Upper lobe of right lung (tissue), 1 donor: Measurements from ENCODE around the gene LAMB3. TPM values are rescaled to one million over a fixed set of nuclear protein-coding genes. Genes with fewer than 3 reads are reported as not detected.
A peak's percentile ranks its signal among the peaks of the same experiment; 100 is the strongest.

ENCODE experiments used
- ATAC-seq: fragments of 200-7000 bp; cut with Tn5 transposase; one replicate; pipeline ENCODE4 v1.9.1; 2020; ENCODE audit warnings: mild to moderate bottlenecking, moderate library complexity
- DNase-seq: peaks from one replicate; pipeline ENCODE4 v3.0.0-alpha.2; 2020
- H3K27ac ChIP-seq: fragments of 200-600 bp; one replicate; pipeline ENCODE4 v1.8.0; 2022
- H3K27me3 ChIP-seq: fragments of 200-600 bp; one replicate; pipeline ENCODE4 v1.8.0; 2022; ENCODE audit warnings: mild to moderate bottlenecking
- H3K36me3 ChIP-seq: fragments of 200-600 bp; one replicate; pipeline ENCODE4 v1.8.0; 2022
- H3K4me1 ChIP-seq: fragments of 200-600 bp; one replicate; pipeline ENCODE4 v1.8.0; 2022
- H3K4me3 ChIP-seq: fragments of 200-600 bp; one replicate; pipeline ENCODE4 v1.8.0; 2022; ENCODE audit warnings: mild to moderate bottlenecking
- H3K9me3 ChIP-seq: fragments of 200-600 bp; one replicate; pipeline ENCODE4 v1.8.0; 2022
- intact Hi-C: fragments of 100-400 bp; cut with DNase I; formaldehyde crosslinking; loops from one replicate; pipeline ENCODE4 v1.11.0; 2022
- total RNA-seq: library from RNA; stranded (reverse); fragmentation: NEBNext Ultra II Directional; extraction: Animal tissue kit (Norgen Biotek cat#: 25700); gene quantifications from one replicate; pipeline ENCODE4 v1.2.1, GENCODE V29; 2021
- TF ChIP-seq, protein P1 (sequence below): fragments of 200-600 bp; IDR thresholded peaks from one replicate; pipeline ENCODE4 v1.8.0; 2022; ENCODE audit warnings: antibody characterized with exemption
- donor health status: DM: no; HTN: yes; CAD: no; lungs with severe emphysema.

The LAMB3 gene
- total RNA-seq, 1 donor from 2014 or later = 83.3 TPM

DNA sequence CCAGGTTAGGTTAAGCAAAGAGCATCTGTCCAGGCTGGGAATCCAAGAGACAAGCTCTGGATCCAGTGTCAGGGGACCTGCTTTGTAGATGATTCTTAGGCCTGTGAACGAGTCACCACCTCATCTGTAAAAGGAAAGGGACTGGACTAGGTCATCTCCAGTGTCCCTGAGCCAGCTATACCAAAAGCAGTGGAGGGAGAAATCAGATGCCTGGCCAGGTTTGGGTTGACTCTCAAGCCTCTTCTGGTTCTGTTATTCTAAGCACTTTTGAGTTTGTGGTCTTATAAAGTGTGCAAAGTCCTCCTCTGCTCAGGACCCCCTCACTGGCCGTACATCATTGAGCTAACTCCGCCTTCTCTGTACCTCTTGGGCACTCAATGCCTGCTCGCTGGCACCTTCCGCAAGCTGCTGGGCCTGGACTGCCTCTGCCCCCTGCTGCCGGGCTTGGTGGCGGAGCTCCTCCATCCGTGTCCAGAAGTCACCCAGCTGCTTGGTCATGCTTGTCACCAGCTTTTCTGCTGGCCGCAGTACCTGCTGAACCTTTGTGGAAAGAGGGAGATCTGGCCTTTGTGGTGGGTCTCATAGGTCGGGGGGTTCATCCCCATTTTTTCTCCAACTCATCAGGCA, 35.1 kb downstream of the LAMB3 start:
- peaks cover 3% of the 10 kb centered on the region for H3K4me1 ChIP-seq
- H3K36me3 ChIP-seq = no peaks in the 10 kb centered on the region
- ATAC-seq (no peak), DNase-seq (peak; percentile 40)
- no peaks in the 10 kb centered on the region for H3K9me3 ChIP-seq
- H3K4me3 ChIP-seq = no peak overlapping the region
- intact Hi-C loops = no loop called here
- no peak overlapping the region for H3K27ac ChIP-seq
- TF ChIP-seq, protein P1, sequence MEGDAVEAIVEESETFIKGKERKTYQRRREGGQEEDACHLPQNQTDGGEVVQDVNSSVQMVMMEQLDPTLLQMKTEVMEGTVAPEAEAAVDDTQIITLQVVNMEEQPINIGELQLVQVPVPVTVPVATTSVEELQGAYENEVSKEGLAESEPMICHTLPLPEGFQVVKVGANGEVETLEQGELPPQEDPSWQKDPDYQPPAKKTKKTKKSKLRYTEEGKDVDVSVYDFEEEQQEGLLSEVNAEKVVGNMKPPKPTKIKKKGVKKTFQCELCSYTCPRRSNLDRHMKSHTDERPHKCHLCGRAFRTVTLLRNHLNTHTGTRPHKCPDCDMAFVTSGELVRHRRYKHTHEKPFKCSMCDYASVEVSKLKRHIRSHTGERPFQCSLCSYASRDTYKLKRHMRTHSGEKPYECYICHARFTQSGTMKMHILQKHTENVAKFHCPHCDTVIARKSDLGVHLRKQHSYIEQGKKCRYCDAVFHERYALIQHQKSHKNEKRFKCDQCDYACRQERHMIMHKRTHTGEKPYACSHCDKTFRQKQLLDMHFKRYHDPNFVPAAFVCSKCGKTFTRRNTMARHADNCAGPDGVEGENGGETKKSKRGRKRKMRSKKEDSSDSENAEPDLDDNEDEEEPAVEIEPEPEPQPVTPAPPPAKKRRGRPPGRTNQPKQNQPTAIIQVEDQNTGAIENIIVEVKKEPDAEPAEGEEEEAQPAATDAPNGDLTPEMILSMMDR = no peak
- H3K27me3 ChIP-seq = no peaks in the 10 kb centered on the region

DNA sequence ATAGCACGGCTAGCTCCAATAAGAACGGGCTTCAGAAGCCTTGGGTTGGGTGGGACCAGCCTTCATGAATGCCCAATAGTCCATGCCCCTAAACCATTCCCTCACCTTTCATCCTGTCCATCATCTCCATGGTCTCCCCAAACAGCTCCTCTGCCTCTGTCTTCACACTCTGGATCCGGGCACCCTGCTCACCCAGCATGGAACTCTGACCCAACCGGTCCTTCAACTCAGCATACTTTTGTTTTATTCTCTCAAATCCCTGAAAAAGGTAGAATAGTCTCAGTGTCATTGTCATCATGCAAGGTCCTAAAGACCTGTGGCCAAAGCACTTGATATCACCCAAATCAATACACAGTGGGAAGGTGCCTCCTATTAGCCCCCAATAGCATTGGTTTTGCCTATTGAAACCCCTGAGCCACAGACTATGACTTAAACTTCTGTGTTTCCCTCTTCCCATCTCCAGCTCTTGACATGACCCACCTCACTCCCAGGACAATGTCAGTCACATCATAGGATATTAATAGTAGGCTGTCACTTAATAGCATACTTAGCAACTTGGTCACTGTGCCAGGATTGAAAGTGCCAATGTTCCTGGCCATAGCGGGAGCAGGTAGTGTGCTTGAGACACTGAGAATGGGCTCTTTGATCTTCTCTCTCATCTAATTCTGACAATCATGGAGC, 35.7 kb downstream of the LAMB3 start:
- H3K27me3 ChIP-seq = no peaks in the 10 kb centered on the region
- peaks cover 3% of the 10 kb centered on the region for H3K4me1 ChIP-seq
- no peak overlapping the region for H3K4me3 ChIP-seq
- DNase-seq (peak; percentile 1), ATAC-seq (no peak)
- TF ChIP-seq, protein P1 = no peak
- intact Hi-C loops = no loop called here
- no peak overlapping the region for H3K27ac ChIP-seq
- H3K9me3 ChIP-seq = no peaks in the 10 kb centered on the region
- no peaks in the 10 kb centered on the region for H3K36me3 ChIP-seq

DNA sequence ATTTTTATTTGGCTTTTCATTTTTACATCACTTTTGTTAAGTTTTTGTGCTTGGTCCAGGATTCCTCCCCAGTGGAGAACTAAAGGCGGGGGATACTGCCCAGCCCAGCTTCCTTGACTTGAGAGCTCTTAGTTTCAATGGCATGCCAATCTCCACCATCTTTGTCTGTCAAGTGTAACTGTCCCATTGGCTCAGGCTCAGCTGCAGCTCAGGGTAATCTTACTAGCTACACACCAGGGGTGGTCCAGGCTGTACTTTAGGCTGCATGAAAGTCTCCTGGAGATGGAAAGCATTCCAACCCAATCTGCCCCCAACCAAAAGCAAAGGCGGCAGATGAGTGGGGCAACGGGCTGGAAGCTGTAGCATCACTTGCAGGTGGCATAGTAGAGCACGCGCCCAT, 37.3 kb downstream of the LAMB3 start:
- H3K36me3 ChIP-seq = no peaks in the 10 kb centered on the region
- no peaks in the 10 kb centered on the region for H3K27me3 ChIP-seq
- H3K4me1 ChIP-seq = no peaks in the 10 kb centered on the region
- H3K9me3 ChIP-seq = no peaks in the 10 kb centered on the region
- ATAC-seq (no peak), DNase-seq (no peak)
- no peak overlapping the region for H3K4me3 ChIP-seq
- intact Hi-C loops = no loop called here
- H3K27ac ChIP-seq = no peak overlapping the region
- TF ChIP-seq, protein P1 = no peak

DNA sequence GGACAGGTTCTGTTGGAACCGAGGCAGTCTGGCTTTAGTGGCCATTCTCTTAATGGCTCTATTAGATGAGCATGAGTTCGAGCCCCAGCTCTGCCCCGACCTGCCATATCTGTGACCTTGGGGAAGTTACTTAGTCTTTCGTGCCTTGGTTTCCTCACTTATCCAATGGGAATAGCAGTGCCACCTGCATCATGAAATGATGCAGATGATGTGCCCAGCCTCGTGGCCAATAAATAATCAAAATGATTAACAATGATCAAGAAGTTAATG, 38.1 kb downstream of the LAMB3 start:
- intact Hi-C loops = no loop called here
- Histone ChIP-seq H3K4me3 (no peak overlapping the region), H3K9me3 (no peaks in the 10 kb centered on the region), H3K36me3 (no peaks in the 10 kb centered on the region), H3K27me3 (no peaks in the 10 kb centered on the region), H3K27ac (no peak overlapping the region), H3K4me1 (no peaks in the 10 kb centered on the region)
- ATAC-seq (no peak), DNase-seq (peak; percentile 21)
- TF ChIP-seq, protein P1 = no peak

DNA sequence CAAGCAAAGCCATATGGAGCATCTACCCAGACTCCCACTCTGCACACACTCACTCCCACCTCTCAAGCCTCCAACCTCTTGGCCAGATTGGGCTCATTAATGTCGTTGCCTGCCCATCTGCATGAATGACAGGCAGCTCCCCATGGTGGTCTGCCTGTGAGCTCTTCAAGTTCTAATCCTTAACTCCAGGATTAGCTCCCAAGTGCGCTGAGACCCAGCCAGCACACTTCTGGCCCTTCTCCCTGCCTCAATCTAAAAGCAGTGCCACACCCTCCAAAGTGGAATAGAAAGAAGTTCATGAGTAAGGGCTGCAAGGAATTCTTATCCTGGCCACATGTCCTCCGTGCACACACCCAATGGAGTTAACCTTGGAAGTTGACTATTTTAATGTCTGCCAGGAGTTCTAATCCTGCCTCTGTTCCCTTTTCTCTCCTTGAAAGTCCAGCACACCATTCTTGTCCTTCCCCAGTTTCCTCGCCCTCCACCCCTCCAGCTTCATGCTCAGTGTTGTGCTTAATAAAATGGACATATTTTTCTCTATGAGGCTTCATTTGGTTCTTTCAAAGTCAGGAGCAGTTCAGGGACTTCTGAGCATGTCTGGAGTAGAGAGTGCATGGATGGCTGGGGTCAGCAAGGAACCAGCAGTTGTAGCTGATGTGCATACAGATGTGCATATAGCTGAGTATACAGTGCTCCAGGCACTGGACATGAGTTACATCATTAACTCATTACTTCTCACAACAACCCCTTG, 38.6 kb downstream of the LAMB3 start:
- Histone ChIP-seq H3K4me1 (no peaks in the 10 kb centered on the region), H3K4me3 (no peak overlapping the region), H3K9me3 (no peaks in the 10 kb centered on the region), H3K27me3 (no peaks in the 10 kb centered on the region), H3K27ac (no peak overlapping the region), H3K36me3 (no peaks in the 10 kb centered on the region)
- TF ChIP-seq, protein P1 = no peak
- ATAC-seq = no peak
- peak; percentile 10 for DNase-seq
- intact Hi-C loops = no loop called here
